H1 (cell line): ENCODE data around the gene LAMA3. TPM values are rescaled to one million over a fixed set of nuclear protein-coding genes. Genes with fewer than 3 reads are reported as not detected.

Experiments
- CTCF ChIA-PET: fragments of 300-600 bp; sonication (Branson Sonifier 250); formaldehyde crosslinking; loops from one replicate; lab custom pipeline; 2021; ENCODE audit not compliant: partially characterized antibody; lab: Charles Lee
- POLR2A ChIA-PET: fragments of 300-600 bp; sonication (Branson Sonifier 250); formaldehyde crosslinking; loops from one replicate; lab custom pipeline; 2021; ENCODE audit warnings: inconsistent platforms; ENCODE audit not compliant: partially characterized antibody; lab: Charles Lee
- DNase-seq, 2 experiments: peaks; one replicate each; pipeline versions ENCODE4 v3.0.0 to v3.0.0-alpha.2; 2010 to 2022; ENCODE audit warnings: low spot score in 2 of 2, low read depth in 1 of 2, mixed read lengths in 1 of 2
- FAIRE-seq: peaks from 2 replicates; lab custom pipeline; 2011; peaks lifted over from hg19 to GRCh38; lab: Jason Lieb, UNC
- H2AFZ ChIP-seq: 2 replicates; pipeline ENCODE4 v1.8.1; 2012; ENCODE audit warnings: low read length, inconsistent platforms
- H2AK5ac ChIP-seq: 2 replicates; pipeline ENCODE4 v1.6.1; 2013; ENCODE audit warnings: low read depth, low read length
- H2BK120ac ChIP-seq: replicated peaks from 2 replicates; pipeline ENCODE3; 2013; ENCODE audit warnings: low read depth, low read length, inconsistent platforms
- H2BK12ac ChIP-seq: 2 replicates; pipeline ENCODE4 v1.6.1; 2013; ENCODE audit warnings: low read depth, low read length
- H2BK15ac ChIP-seq: 2 replicates; pipeline ENCODE4 v1.6.1; 2013; ENCODE audit warnings: low read length
- H2BK20ac ChIP-seq: 2 replicates; pipeline ENCODE4 v1.6.1; 2013; ENCODE audit warnings: low read length
- H2BK5ac ChIP-seq: 2 replicates; pipeline ENCODE4 v1.6.1; 2013; ENCODE audit warnings: low read depth, low read length
- H3K14ac ChIP-seq: 2 replicates; pipeline ENCODE4 v1.6.1; 2013; ENCODE audit warnings: inconsistent platforms; ENCODE audit not compliant: insufficient read length
- H3K18ac ChIP-seq: 2 replicates; pipeline ENCODE4 v1.6.1; 2013; ENCODE audit warnings: low read length; ENCODE audit errors: extremely low read depth
- H3K23ac ChIP-seq: 2 replicates; pipeline ENCODE4 v1.6.1; 2013; ENCODE audit warnings: inconsistent platforms; ENCODE audit not compliant: insufficient read length
- H3K23me2 ChIP-seq: 2 replicates; pipeline ENCODE4 v1.6.1; 2013; ENCODE audit warnings: low read depth, low read length
- H3K27ac ChIP-seq: 2 replicates; pipeline ENCODE4 v1.6.1; 2011; ENCODE audit warnings: low read depth, low read length, inconsistent platforms
- H3K27me3 ChIP-seq, 4 experiments: replicated peaks in 1 of 4; 1 replicate in 1 of 4; 2 replicates in 3 of 4; pipeline versions ENCODE4 v1.6.1 to v1.8.1; 2011 to 2013; ENCODE audit warnings: low read length in 3 of 4, mild to moderate bottlenecking in 3 of 4, inconsistent platforms in 2 of 4, mixed read lengths in 2 of 4, moderate library complexity in 1 of 4; ENCODE audit not compliant: control insufficient read depth in 3 of 4, insufficient read depth in 3 of 4; ENCODE audit errors: extremely low read depth in 1 of 4
- H3K36me3 ChIP-seq, 4 experiments: 2 replicates each; pipeline versions ENCODE4 v1.6.1 to v1.8.1; 2011 to 2013; ENCODE audit warnings: mild to moderate bottlenecking in 4 of 4, low read length in 3 of 4, moderate library complexity in 2 of 4, control low read depth in 1 of 4, inconsistent platforms in 1 of 4; ENCODE audit not compliant: insufficient read depth in 4 of 4, control insufficient read depth in 2 of 4
- H3K4ac ChIP-seq: replicated peaks from 2 replicates; pipeline ENCODE3; 2013; ENCODE audit warnings: low read length, low read depth, mixed read lengths, inconsistent platforms; ENCODE audit not compliant: insufficient read length
- H3K4me1 ChIP-seq, 4 experiments: replicated peaks in 1 of 4; 1 replicate in 1 of 4; 2 replicates in 3 of 4; pipeline versions ENCODE4 v1.6.1 to v1.8.1; 2011 to 2013; ENCODE audit warnings: low read length in 3 of 4, inconsistent platforms in 2 of 4, mixed read lengths in 1 of 4; ENCODE audit not compliant: insufficient read depth in 4 of 4, control insufficient read depth in 3 of 4
- H3K4me2 ChIP-seq, 2 experiments: 2 replicates each; pipeline versions ENCODE4 v1.6.1 to v1.8.1; 2011 to 2013; ENCODE audit warnings: low read depth in 2 of 2, low read length in 2 of 2, control low read depth in 1 of 2, inconsistent platforms in 1 of 2, mild to moderate bottlenecking in 1 of 2; ENCODE audit not compliant: insufficient read depth in 1 of 2
- H3K4me3 ChIP-seq, 4 experiments: fragments of 200-600, 300-600 bp in 1 of 4; sonication (generic), shearing (Covaris generic), sonication (Bioruptor Twin) in 1 of 4; 2 replicates each; pipeline versions ENCODE4 v1.5.1 to v1.8.1; 2011 to 2016; ENCODE audit warnings: low read length in 4 of 4, low read depth in 3 of 4, control low read depth in 2 of 4, inconsistent platforms in 2 of 4, mild to moderate bottlenecking in 2 of 4, mixed read lengths in 1 of 4, moderate library complexity in 1 of 4; ENCODE audit not compliant: insufficient read depth in 2 of 4; ENCODE audit errors: extremely low read depth in 1 of 4
- H3K56ac ChIP-seq: replicated peaks from 2 replicates; pipeline ENCODE3; 2013; ENCODE audit warnings: low read depth, mild to moderate bottlenecking, mixed read lengths, low read length, inconsistent platforms; ENCODE audit not compliant: insufficient read length
- H3K79me1 ChIP-seq: 2 replicates; pipeline ENCODE4 v1.6.1; 2013; ENCODE audit warnings: low read depth, low read length, control low read depth
- H3K79me2 ChIP-seq, 2 experiments: 2 replicates each; pipeline versions ENCODE4 v1.6.1 to v1.8.1; 2012 to 2013; ENCODE audit warnings: low read length in 2 of 2, mild to moderate bottlenecking in 2 of 2, inconsistent platforms in 1 of 2; ENCODE audit not compliant: insufficient read depth in 2 of 2, control insufficient read depth in 1 of 2
- H3K9ac ChIP-seq, 4 experiments: replicated peaks in 1 of 4; 1 replicate in 1 of 4; 2 replicates in 3 of 4; pipeline versions ENCODE4 v1.6.1 to v1.8.1; 2011 to 2013; ENCODE audit warnings: low read depth in 3 of 4, low read length in 3 of 4, control low read depth in 2 of 4, mild to moderate bottlenecking in 2 of 4, moderate library complexity in 2 of 4, inconsistent platforms in 1 of 4; ENCODE audit errors: extremely low read depth in 1 of 4
- H3K9me3 ChIP-seq, 2 experiments: 2 replicates each; pipeline versions ENCODE4 v1.6.1 to v1.8.1; 2012 to 2013; ENCODE audit warnings: mild to moderate bottlenecking in 2 of 2, moderate library complexity in 2 of 2, control low read depth in 1 of 2, inconsistent platforms in 1 of 2, low read depth in 1 of 2, low read length in 1 of 2, mixed read lengths in 1 of 2; ENCODE audit not compliant: insufficient read depth in 2 of 2
- H4K20me1 ChIP-seq, 2 experiments: replicated peaks in 1 of 2; 2 replicates each; pipeline versions ENCODE3 to v1.8.1; 2011 to 2013; ENCODE audit warnings: inconsistent platforms in 2 of 2, low read length in 2 of 2, mild to moderate bottlenecking in 1 of 2; ENCODE audit not compliant: insufficient read depth in 2 of 2, control insufficient read depth in 1 of 2
- H4K5ac ChIP-seq: 2 replicates; pipeline ENCODE4 v1.6.1; 2013; ENCODE audit warnings: low read length, low read depth, mixed read lengths, inconsistent platforms; ENCODE audit not compliant: insufficient read length
- H4K8ac ChIP-seq: 2 replicates; pipeline ENCODE4 v1.8.0; 2013; ENCODE audit warnings: mild to moderate bottlenecking, moderate library complexity, low read length, inconsistent platforms; ENCODE audit not compliant: insufficient read depth; ENCODE audit errors: extremely low read depth
- H4K91ac ChIP-seq: replicated peaks from 2 replicates; pipeline ENCODE3; 2013; ENCODE audit warnings: low read length, mixed read lengths, inconsistent platforms; ENCODE audit not compliant: insufficient read length
- ATF2 ChIP-seq: IDR thresholded peaks from 2 replicates; pipeline ENCODE4 v1.6.1; 2012; ENCODE audit warnings: low read length, inconsistent platforms
- RAD21 ChIP-seq, 2 experiments: IDR thresholded peaks in 1 of 2; conservative IDR thresholded peaks in 1 of 2; 2 replicates each; pipeline ENCODE4 v1.6.1; 2011; ENCODE audit warnings: low read depth in 2 of 2, low read length in 2 of 2, improper control_type of control experiment in 1 of 2, inconsistent platforms in 1 of 2, mild to moderate bottlenecking in 1 of 2, moderate library complexity in 1 of 2
- WGBS, 2 experiments: shearing (Covaris generic) in 1 of 2; methylation state at CpG; one replicate each; pipeline versions ENCODE4 v1.1.6 to v1.1.7; 2013 to 2015; ENCODE audit warnings: low lambda C conversion rate in 2 of 2, mixed read lengths in 2 of 2, inconsistent platforms in 1 of 2, low coverage in 1 of 2, missing lambda C conversion rate in 1 of 2; ENCODE audit not compliant: insufficient replicate concordance in 2 of 2, insufficient coverage in 1 of 2, insufficient read length in 1 of 2; ENCODE audit errors: extremely low coverage in 1 of 2, missing lambda C conversion rate in 1 of 2; 5-methylcytosine and 5-hydroxymethylcytosine counted together
- polyA plus RNA-seq, 7 experiments: library from polyadenylated mRNA; depleted of rRNA in 3 of 7; stranded (reverse) in 5 of 7; unstranded in 2 of 7; fragments of >200 nt in 5 of 7; fragments of 200-250 nt in 2 of 7; gene quantifications; 1 replicate in 5 of 7; 2 replicates in 1 of 7; 4 replicates in 1 of 7; pipeline versions ENCODE4 v1.2.1 to v1.2.3, GENCODE V29; 2011 to 2013; ENCODE audit warnings: missing spikeins in 2 of 7, mixed read lengths in 2 of 7
- total RNA-seq: library from RNA; stranded (reverse); fragmentation: NEBNext Ultra II Directional; extraction: Animal tissue kit (Norgen Biotek cat#: 25700); gene quantifications from 2 replicates; pipeline ENCODE4 v1.2.1, GENCODE V29; 2021
- TF ChIP-seq, protein P1 (sequence below), 3 experiments: IDR thresholded peaks; 1 replicate in 2 of 3; 2 replicates in 1 of 3; pipeline versions ENCODE4 v1.5.1 to v1.6.1; 2011; ENCODE audit warnings: low read length in 3 of 3, mild to moderate bottlenecking in 3 of 3, inconsistent platforms in 2 of 3, low read depth in 1 of 3, moderate library complexity in 1 of 3; ENCODE audit not compliant: insufficient read depth in 1 of 3; ENCODE audit errors: control extremely low read depth in 1 of 3

Gene LAMA3
- total and polyA plus RNA-seq, 2 of the 8 experiments (the other 6 are each of a cell fraction or from before 2014, with no cell fraction given) = 0.76 to 5.0 TPM

- no peak overlapping the region for H3K9ac ChIP-seq
- H3K4ac ChIP-seq = no peak overlapping the region
- H4K20me1 ChIP-seq = no peaks in the 10 kb centered on the region
- H2BK12ac ChIP-seq = no peak overlapping the region
- H2AFZ ChIP-seq = no peak overlapping the region
- no peak for FAIRE-seq
- no peak for DNase-seq
- no peak overlapping the region for H2BK20ac ChIP-seq
- H2BK15ac ChIP-seq = no peak overlapping the region
- no peaks in the 10 kb centered on the region for H3K79me2 ChIP-seq
- H3K18ac ChIP-seq = no peak overlapping the region
- no peak overlapping the region for H3K56ac ChIP-seq
- no peak overlapping the region for H2AK5ac ChIP-seq
- H3K4me3 ChIP-seq = no peak overlapping the region
- H4K91ac ChIP-seq = no peak overlapping the region
- no peaks in the 10 kb centered on the region for H3K9me3 ChIP-seq
- no peak overlapping the region for H3K23ac ChIP-seq
- no peak overlapping the region for H3K27ac ChIP-seq
- CTCF ChIA-PET = interaction anchor here (0.7 to 3.4 kb wide), 7 partner anchors 9 to 159 kb away, joined by 3 to 8 read pairs (median 4); no protein-coding TSS in a partner anchor
- no peak overlapping the region for H3K4me2 ChIP-seq
- no peak overlapping the region for H2BK120ac ChIP-seq
- H3K14ac ChIP-seq = no peak overlapping the region
- H3K4me1 ChIP-seq = no peaks in the 10 kb centered on the region
- no peak overlapping the region for H2BK5ac ChIP-seq
- 0 out of 4 replicates have a peak, but pooled peaks of 1 of the 2 experiments have one; percentile 11 for TF ChIP-seq RAD21 (IDR thresholded peaks at IDR 0.05 in 1 of 2, conservative IDR thresholded peaks at IDR 0.05 in 1 of 2; ENCODE audit: low read depth in 2 of 2, low read length in 2 of 2)
- TF ChIP-seq, protein P1, sequence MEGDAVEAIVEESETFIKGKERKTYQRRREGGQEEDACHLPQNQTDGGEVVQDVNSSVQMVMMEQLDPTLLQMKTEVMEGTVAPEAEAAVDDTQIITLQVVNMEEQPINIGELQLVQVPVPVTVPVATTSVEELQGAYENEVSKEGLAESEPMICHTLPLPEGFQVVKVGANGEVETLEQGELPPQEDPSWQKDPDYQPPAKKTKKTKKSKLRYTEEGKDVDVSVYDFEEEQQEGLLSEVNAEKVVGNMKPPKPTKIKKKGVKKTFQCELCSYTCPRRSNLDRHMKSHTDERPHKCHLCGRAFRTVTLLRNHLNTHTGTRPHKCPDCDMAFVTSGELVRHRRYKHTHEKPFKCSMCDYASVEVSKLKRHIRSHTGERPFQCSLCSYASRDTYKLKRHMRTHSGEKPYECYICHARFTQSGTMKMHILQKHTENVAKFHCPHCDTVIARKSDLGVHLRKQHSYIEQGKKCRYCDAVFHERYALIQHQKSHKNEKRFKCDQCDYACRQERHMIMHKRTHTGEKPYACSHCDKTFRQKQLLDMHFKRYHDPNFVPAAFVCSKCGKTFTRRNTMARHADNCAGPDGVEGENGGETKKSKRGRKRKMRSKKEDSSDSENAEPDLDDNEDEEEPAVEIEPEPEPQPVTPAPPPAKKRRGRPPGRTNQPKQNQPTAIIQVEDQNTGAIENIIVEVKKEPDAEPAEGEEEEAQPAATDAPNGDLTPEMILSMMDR (IDR thresholded peaks at IDR 0.05; ENCODE audit: control extremely low read depth in 1 of 3, insufficient read depth in 1 of 3, low read depth in 1 of 3, low read length in 3 of 3) = peak in 1 of 3 experiments; percentile 26; a peak in 1 of 4 replicates
- TF ChIP-seq ATF2 = no peak
- TF ChIP-seq, all 59 proteins: peak for 2
- Histone ChIP-seq H4K5ac (no peak overlapping the region), H3K36me3 (no peaks in the 10 kb centered on the region), H3K79me1 (no peaks in the 10 kb centered on the region), H4K8ac (no peak overlapping the region), H3K27me3 (no peaks in the 10 kb centered on the region; a peak in 1 of 7 replicates), H3K23me2 (no peaks in the 10 kb centered on the region)
- POLR2A ChIA-PET = interaction anchor here (0.8 to 1.2 kb wide), 2 partner anchors 55 to 359 kb away, joined by 3 read pairs; partner anchors contain the start of gene CABYR
- WGBS, 2 experiments = 83% methylated on average over 5 of the region's 5 CpGs; no CpG with 5 or more reads in 1 of the 2 experiments
Observed at GRCh38 chr18:23779696-23780303, 90.5 kb downstream of the LAMA3 start.
